KG1 (cell line): ENCODE data around the gene CS.

Experiments
- DNase-seq: peaks from one replicate; lab custom pipeline; 2025; lab: John Stamatoyannopoulos, UW

Gene CS

DNA sequence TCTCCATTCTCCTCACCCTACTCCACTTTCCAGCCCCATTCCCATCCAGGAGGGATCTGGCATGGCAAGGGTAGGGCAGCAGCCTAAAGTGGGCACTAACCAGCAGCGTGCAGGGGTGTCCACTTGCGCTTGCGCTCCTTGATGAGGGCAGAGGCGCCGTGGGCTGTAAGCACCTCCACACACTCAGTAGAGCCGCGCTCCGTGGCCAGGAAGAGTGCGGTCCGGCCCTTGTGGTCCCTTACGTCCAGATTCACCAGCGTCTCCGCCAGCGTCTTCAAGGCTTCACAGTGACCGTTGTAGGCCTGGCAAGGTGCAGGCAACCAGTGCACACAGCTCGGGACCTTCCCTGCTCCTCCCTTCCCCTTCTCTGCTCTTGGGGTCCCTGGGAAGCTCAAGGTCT, 52.2 kb downstream of the CS start:
- no peak for DNase-seq

DNA sequence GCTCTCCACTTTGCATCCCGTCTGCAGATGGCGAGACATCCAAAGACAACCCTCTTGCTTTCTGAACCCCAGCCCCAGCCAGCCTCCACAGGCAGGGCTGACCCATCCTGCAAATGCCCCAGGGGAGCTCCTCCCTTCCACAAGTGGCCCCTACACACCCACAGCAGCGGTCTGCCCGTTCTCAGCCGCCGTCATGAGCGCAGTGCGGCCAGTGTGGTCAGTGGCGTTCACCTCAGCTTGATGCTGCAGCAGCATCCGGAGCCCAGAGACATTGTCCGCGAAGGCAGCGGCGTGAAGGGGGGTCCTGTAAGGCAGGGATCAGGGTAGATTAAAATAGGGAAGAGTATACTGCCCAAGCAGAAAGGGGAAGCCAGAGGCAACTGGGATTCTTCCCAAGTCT, 55.6 kb downstream of the CS start:
- no peak for DNase-seq

DNA sequence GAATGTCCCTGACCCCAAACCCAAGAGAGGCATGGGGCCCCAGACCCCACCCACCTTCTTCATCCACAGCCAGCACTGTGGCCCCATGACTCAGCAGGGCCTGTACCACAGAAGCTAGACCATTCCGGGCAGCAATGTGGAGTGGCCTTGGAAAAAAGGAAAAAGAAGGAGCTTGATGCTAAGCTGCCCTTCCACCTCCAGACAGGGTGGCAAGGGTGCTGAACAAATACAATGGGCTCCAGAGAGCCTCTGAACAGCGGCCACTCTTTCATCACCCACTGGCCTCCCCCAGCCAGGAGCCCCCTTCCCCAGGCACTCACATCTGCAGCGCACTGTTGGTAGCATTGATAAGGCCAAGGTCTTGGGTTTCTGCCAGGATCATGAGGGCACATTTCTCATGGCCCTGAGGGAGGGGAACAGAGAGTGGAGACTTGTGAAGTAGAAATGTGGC, 56.4 kb downstream of the CS start:
- no peak for DNase-seq

GRCh38 chr12:56242986-56243385, 57.1 kb downstream of the CS start:
- DNase-seq = no peak

DNA sequence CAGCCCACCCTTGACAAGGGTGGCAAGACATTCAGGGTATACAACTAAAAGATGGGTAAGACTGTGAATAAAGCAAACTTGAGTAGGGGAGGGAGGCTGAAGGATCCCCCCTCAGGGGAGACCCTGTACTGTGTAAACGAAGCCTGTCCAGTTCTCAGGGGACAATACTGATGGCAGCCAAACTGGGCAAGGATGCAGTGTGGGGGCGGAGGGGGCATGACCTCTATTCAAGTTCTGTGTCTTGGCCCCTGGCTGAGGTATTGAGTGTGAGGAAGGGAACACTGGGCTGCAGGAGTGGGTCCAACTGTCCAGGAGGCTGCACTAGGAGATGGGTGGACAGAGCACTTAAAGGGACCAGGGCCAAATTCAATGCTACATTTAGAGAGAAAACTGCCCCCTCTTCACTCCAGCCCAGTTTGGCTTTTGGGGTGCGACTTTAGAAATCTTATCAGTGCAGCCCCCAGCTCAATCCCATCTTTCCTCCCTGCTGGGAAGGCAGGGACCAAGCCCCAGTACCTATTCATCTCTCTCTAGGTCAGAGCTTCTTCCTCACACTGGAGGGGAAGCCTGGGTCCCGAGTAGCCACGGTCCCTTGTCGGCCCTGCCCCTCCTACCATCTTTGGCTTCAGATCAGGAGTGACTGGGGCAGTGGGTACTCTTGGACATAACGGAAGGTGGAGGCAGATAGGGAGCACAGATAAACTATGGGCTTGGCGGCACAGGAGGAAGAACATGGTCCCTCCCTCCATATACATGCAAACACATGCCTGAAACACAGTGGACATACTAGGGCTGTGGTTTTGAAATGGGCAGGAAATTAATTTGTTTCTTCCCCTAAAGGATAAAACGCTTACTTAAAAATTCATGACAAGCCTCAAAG, 58.5 kb downstream of the CS start:
- DNase-seq = no peak

DNA sequence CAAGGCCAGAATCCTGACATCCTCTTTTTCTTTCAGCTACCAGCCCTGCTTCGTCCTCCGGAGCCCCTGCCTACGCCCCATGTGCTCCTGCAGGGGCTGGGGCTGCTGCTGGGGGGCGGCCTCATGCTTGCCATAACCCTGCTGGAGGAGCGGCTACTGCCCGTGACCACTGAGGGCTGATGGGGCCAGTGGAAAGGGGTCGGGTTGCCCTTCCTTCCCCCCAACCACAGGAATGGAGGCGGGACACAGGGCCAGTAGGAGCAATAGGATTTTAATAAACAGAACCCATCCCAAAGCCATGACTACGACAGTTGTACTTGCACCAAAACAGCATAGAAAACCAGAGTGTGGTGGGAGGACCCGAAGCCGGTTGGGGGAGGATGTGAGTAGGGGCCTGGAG, 62.6 kb downstream of the CS start:
- no peak for DNase-seq

DNA sequence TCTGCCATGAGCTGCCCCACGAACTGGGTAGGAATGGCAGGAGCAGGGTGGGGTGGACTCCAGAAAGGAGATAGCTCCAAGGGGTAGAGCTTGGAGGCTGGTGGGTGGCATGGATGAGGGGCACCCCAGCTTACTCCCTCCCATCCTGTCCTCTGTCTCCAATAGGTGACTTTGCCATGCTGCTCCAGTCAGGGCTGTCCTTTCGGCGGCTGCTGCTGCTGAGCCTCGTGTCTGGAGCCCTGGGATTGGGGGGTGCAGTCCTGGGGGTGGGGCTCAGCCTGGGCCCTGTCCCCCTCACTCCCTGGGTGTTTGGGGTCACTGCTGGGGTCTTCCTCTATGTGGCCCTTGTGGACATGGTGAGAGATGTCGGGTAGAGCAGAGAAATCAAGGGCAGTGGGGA, 63.1 kb downstream of the CS start:
- no peak for DNase-seq

DNA sequence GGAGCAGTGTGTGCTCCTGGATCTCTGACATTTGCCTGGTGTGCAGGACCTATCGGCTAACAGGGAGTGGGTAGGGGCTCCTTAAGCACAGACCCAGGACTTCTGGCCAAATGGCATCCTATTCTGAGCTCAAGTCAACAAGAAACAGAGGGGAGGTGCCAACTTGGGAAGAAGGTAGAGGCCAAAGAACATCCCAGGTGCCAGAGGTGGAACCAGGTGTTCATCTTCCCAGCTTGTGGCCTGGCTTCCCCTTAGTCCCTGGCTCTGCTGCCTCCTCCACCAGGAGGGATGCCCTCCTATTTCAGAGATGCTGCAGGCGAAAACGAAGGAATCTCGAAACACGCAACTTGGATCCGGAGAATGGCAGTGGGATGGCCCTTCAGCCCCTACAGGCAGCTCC, 64.0 kb downstream of the CS start:
- DNase-seq = no peak

DNA sequence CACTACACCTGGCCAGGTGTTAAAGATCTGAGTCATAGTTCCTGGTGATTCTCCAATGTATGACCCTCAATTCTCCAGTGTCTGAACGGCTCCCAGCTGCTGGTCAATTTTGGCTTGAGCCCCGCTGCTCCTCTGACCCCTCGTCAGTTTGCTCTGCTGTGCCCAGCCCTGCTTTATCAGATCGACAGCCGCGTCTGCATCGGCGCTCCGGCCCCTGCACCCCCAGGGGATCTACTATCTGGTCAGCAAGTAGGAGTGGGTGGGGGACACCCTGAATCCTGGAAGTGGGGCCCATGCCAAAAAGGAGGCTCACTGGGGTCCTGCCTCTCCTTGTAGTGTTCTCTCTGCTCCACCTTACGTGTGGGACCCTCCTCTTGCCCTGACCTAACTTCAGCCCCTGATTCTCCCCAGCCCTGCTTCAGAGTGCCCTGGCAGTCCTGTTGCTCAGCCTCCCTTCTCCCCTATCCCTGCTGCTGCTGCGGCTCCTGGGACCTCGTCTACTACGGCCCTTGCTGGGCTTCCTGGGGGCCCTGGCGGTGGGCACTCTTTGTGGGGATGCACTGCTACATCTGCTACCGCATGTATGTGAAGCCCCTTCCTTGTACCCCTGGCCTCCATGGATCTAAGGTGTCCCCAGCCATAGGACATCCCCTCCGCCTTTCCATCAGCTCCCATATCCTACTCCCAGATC, 65.2 kb downstream of the CS start:
- DNase-seq = no peak

DNA sequence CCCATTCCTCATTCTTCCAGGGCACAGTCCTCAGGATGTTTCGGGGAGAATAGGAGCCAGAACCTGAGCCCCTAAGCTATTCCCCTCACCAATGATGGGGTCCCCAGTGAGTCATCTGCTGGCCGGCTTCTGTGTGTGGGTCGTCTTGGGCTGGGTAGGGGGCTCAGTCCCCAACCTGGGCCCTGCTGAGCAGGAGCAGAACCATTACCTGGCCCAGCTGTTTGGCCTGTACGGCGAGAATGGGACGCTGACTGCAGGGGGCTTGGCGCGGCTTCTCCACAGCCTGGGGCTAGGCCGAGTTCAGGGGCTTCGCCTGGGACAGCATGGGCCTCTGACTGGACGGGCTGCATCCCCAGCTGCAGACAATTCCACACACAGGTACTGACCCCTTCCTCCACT, 68.9 kb downstream of the CS start:
- no peak for DNase-seq

GRCh38 chr12:56230432-56231183, 69.5 kb downstream of the CS start:
- DNase-seq = no peak

DNA sequence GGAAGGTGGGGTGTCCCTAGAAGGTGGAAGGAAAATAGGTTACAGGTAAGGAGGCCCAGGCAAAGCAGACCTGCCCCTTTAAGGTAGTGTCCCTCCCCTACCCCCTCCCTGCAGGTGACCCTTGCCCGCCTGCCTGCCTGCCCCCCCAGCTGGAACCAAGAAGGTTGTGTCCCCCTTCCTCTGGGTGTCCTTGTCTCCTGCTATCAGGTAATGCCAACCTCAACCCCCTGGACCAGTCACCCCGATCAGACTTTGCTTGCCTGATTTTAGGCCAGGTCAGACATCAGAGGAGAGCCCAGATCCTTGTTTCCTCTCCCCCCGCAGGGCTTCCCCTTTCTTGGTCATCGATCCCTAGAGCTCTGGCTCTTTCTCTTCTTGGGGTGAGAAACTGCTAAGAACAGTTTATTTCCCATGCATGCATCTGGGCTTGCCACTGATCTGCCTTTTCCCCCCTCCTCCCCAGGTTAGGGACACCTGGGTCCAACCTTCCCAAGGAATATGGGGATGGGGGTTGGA, 70.2 kb downstream of the CS start, which contains the start of gene SLC39A5:
SLC39A5 (plus strand) TSS at position 136 of the 516 bp plus-strand sequence. CDS start 1,224 bp downstream, outside the sequence.
- DNase-seq = no peak

DNA sequence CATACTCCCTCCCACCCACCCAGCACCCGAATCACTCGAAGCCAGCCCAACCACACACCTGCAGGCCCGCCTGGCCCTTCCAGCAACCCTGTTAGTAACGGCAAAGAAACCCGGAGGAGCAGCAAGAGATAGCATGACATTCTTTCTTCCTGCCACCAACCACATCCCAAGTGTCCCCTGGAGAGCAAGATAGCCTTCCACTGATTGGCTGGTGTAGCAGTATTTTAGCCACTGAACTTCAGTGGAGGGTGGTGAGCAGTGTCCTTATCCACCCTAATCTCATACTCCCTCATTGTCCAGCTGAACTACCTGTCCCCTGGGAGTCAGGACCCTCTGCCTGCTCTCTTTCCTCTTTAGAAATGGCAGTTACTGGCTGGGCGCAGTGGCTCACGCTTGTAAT, 71.0 kb downstream of the CS start:
- no peak for DNase-seq

- DNase-seq = no peak
Observed at GRCh38 chr12:56224954-56225353, 75.2 kb downstream of the CS start.

- DNase-seq = peak; percentile 41
Observed at GRCh38 chr12:56224102-56224701, 75.9 kb downstream of the CS start, which contains the start of gene NABP2. Gene NABP2, plus strand, starts transcription at chr12:56224342. Its CDS starts 515 bp downstream, at chr12:56224857.

- DNase-seq = no peak
Observed at GRCh38 chr12:56223571-56224101, 76.5 kb downstream of the CS start.

DNA sequence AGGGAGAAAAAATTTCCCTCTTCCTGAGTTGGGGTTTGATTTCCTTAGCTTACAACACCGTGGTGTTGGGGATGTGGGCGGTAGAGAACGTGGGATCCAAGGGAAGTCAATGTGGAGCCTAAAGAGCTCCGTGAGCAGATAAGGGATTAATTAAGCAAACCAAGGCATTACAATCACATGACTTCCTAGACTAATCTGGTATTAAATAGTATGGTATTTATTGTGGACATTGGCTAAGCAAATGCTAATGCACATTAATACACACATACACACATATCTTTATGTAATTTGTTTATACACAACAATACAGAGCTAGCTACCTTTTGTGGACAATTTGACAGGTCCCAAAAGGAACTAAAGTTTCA, 77.6 kb downstream of the CS start:
- no peak for DNase-seq

DNA sequence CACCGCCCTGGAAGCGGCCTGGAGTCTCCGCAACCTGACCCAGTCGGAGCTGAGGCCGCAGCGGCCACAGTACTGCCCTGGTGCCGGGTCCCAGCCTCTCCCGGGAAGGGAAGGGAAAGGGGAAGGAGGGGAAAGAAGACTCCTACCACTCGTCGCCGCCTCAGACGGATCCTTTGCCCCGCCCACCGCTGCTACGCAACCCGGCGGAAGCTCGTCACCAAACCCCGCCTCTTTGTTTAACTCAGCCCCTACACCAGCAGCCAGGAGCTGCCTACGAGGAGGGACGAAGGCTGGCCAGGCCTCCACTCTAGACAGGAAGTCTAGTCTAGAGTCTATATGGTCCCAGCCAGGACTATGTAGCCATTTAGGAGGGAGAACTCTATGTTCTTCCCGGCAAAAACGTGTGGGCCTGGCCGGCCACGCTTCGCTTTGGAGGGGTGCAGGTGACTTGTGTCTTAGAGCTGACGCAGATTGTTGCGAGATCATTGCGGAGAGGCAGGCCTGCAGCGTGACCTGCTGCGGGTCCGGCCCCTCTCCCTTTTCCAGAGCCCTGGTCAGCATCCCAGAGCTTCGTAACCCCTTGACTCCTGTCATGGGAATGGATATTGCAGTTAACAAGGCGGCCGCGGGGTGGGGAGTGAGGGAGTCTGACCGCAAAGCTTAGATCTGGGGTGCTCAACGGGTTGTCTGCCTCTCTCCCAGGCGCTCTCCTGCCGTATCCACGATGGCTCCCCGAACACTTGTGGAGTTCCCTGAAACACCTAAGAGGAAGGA, 78.2 kb downstream of the CS start, which contains the start of gene RNF41:
RNF41 (minus strand) TSS at position 166 of the 774 bp plus-strand sequence. CDS start 7,875 bp downstream, outside the sequence.
- peak; percentile 57 for DNase-seq
